Mesenchymal stem cell (in vitro differentiated cells and primary cell): ENCODE measurements around the gene AP3S2.

ENCODE experiments used
- DNase-seq: peaks from one replicate; pipeline ENCODE4 v3.0.0-alpha.2; 2013
- H2AFZ ChIP-seq: one replicate; pipeline ENCODE4 v1.6.1; 2013; ENCODE audit warnings: low read depth, mild to moderate bottlenecking, control low read depth, inconsistent platforms, low read length, moderate library complexity
- H2AK5ac ChIP-seq: 2 replicates; pipeline ENCODE4 v1.6.1; 2013; ENCODE audit warnings: low read length, moderate library complexity, mild to moderate bottlenecking, inconsistent platforms; ENCODE audit not compliant: severe bottlenecking
- H2BK120ac ChIP-seq: one replicate; pipeline ENCODE4 v1.6.1; 2013; ENCODE audit warnings: low read depth, mild to moderate bottlenecking, inconsistent platforms, low read length, moderate library complexity
- H2BK12ac ChIP-seq, 2 experiments: one replicate each; pipeline ENCODE4 v1.6.1; 2013; ENCODE audit warnings: inconsistent platforms in 2 of 2, low read length in 2 of 2, mild to moderate bottlenecking in 2 of 2, moderate library complexity in 2 of 2, control low read depth in 1 of 2
- H2BK15ac ChIP-seq: one replicate; pipeline ENCODE4 v1.6.1; 2013; ENCODE audit warnings: mild to moderate bottlenecking, low read depth, inconsistent platforms; ENCODE audit not compliant: poor library complexity, severe bottlenecking
- H2BK5ac ChIP-seq: 2 replicates; pipeline ENCODE4 v1.6.1; 2013; ENCODE audit warnings: low read depth, mild to moderate bottlenecking, low read length, control low read depth, inconsistent platforms; ENCODE audit not compliant: poor library complexity, severe bottlenecking
- H3K14ac ChIP-seq, 2 experiments: one replicate each; pipeline ENCODE4 v1.6.1; 2013; ENCODE audit warnings: inconsistent platforms in 2 of 2, low read length in 2 of 2, control low read depth in 1 of 2, mild to moderate bottlenecking in 1 of 2, moderate library complexity in 1 of 2
- H3K18ac ChIP-seq, 2 experiments: one replicate each; pipeline ENCODE4 v1.6.1; 2013; ENCODE audit warnings: inconsistent platforms in 2 of 2, low read length in 2 of 2, control low read depth in 1 of 2, low read depth in 1 of 2, mild to moderate bottlenecking in 1 of 2
- H3K23ac ChIP-seq, 2 experiments: one replicate each; pipeline ENCODE4 v1.6.1; 2013; ENCODE audit warnings: inconsistent platforms in 2 of 2, low read length in 2 of 2, mild to moderate bottlenecking in 2 of 2, moderate library complexity in 2 of 2, control low read depth in 1 of 2
- H3K27ac ChIP-seq: 2 replicates; pipeline ENCODE4 v1.5.1; 2013; ENCODE audit warnings: mild to moderate bottlenecking, moderate library complexity, low read length, control low read depth, inconsistent platforms; ENCODE audit not compliant: poor library complexity, severe bottlenecking
- H3K27me3 ChIP-seq, 2 experiments: 2 replicates each; pipeline versions ENCODE4 v1.6.1 to v1.7.0; 2013; ENCODE audit warnings: low read length in 2 of 2, mild to moderate bottlenecking in 2 of 2, moderate library complexity in 2 of 2, control low read depth in 1 of 2, inconsistent platforms in 1 of 2; ENCODE audit not compliant: control insufficient read depth in 1 of 2, insufficient read depth in 1 of 2
- H3K36me3 ChIP-seq, 2 experiments: 2 replicates each; pipeline versions ENCODE4 v1.6.1 to v1.7.0; 2013; ENCODE audit warnings: low read length in 2 of 2, control low read depth in 1 of 2, inconsistent platforms in 1 of 2, low read depth in 1 of 2, mild to moderate bottlenecking in 1 of 2; ENCODE audit not compliant: insufficient read depth in 2 of 2, control insufficient read depth in 1 of 2
- H3K4ac ChIP-seq, 2 experiments: one replicate each; pipeline ENCODE4 v1.6.1; 2013; ENCODE audit warnings: inconsistent platforms in 2 of 2, low read length in 2 of 2, mild to moderate bottlenecking in 2 of 2, moderate library complexity in 2 of 2, control low read depth in 1 of 2, low read depth in 1 of 2
- H3K4me1 ChIP-seq: 2 replicates; pipeline ENCODE4 v1.6.1; 2013; ENCODE audit warnings: low read depth, low read length, control low read depth; ENCODE audit not compliant: control insufficient read depth, insufficient read depth
- H3K4me2 ChIP-seq: 2 replicates; pipeline ENCODE4 v1.6.1; 2013; ENCODE audit warnings: low read length, mild to moderate bottlenecking, inconsistent platforms; ENCODE audit not compliant: poor library complexity, severe bottlenecking
- H3K4me3 ChIP-seq, 2 experiments: 2 replicates each; pipeline versions ENCODE4 v1.5.1 to v1.7.0; 2013; ENCODE audit warnings: low read length in 2 of 2, mild to moderate bottlenecking in 2 of 2, control low read depth in 1 of 2, low read depth in 1 of 2; ENCODE audit not compliant: insufficient read depth in 1 of 2
- H3K79me1 ChIP-seq: replicated peaks from 2 replicates; pipeline ENCODE4 v1.6.1; 2013; ENCODE audit warnings: mild to moderate bottlenecking, control low read depth, low read length, inconsistent platforms; ENCODE audit not compliant: poor library complexity, severe bottlenecking
- H3K9ac ChIP-seq: 2 replicates; pipeline ENCODE4 v1.7.0; 2013; ENCODE audit warnings: mild to moderate bottlenecking, low read length, moderate library complexity
- H3K9me3 ChIP-seq: 2 replicates; pipeline ENCODE4 v1.7.0; 2013; ENCODE audit warnings: mild to moderate bottlenecking, low read length; ENCODE audit not compliant: control insufficient read depth
- H4K8ac ChIP-seq: one replicate; pipeline ENCODE4 v1.6.1; 2013; ENCODE audit warnings: inconsistent platforms, mild to moderate bottlenecking, low read length, moderate library complexity
- H4K91ac ChIP-seq: one replicate; pipeline ENCODE4 v1.6.1; 2013; ENCODE audit warnings: mild to moderate bottlenecking, low read length, inconsistent platforms
- WGBS: methylation state at CpG from one replicate; pipeline ENCODE4 v1.1.7; 2013; ENCODE audit warnings: mixed read lengths; 5-methylcytosine and 5-hydroxymethylcytosine counted together

Gene AP3S2

GRCh38 chr15:89808160-89808870 is 85.5 kb downstream of the AP3S2 start:
- no peak overlapping the region for H2BK5ac ChIP-seq
- H4K8ac ChIP-seq = no peak overlapping the region
- no peaks in the 10 kb centered on the region for H3K27me3 ChIP-seq
- H3K9me3 ChIP-seq = no peaks in the 10 kb centered on the region
- H3K4ac ChIP-seq = no peak overlapping the region
- H3K18ac ChIP-seq = no peak overlapping the region
- H3K79me1 ChIP-seq = peaks cover 2% of the 10 kb centered on the region
- 95% methylated on average over 10 of the region's 10 CpGs for WGBS
- peaks cover 14 to 83% of the 10 kb centered on the region in 2 experiments for H3K36me3 ChIP-seq
- no peak overlapping the region for H3K14ac ChIP-seq
- no peak overlapping the region for H2BK15ac ChIP-seq
- no peak overlapping the region for H3K23ac ChIP-seq
- no peak overlapping the region for H3K4me2 ChIP-seq
- H3K4me1 ChIP-seq = peaks cover 28% of the 10 kb centered on the region
- H3K9ac ChIP-seq = peak overlapping the region; percentile 59
- H2AK5ac ChIP-seq = no peak overlapping the region
- no peak overlapping the region for H2BK120ac ChIP-seq
- DNase-seq = no peak
- H3K27ac ChIP-seq = no peak overlapping the region
- H2AFZ ChIP-seq = no peak overlapping the region
- peak overlapping the region in 1 of 2 experiments; percentile 9 for H3K4me3 ChIP-seq
- no peak overlapping the region for H2BK12ac ChIP-seq
- no peak overlapping the region for H4K91ac ChIP-seq

- Histone ChIP-seq H3K14ac (no peak overlapping the region), H3K9ac (peak overlapping the region; percentile 59), H3K4me1 (peaks cover 31% of the 10 kb centered on the region), H2BK15ac (no peak overlapping the region), H4K8ac (no peak overlapping the region), H2BK12ac (no peak overlapping the region), H3K9me3 (no peaks in the 10 kb centered on the region), H2AK5ac (no peak overlapping the region), H3K79me1 (peaks cover 2% of the 10 kb centered on the region), H2BK120ac (no peak overlapping the region), H3K27me3 (no peaks in the 10 kb centered on the region), H2AFZ (no peak overlapping the region), H2BK5ac (no peak overlapping the region), H3K27ac (no peak overlapping the region), H3K4me2 (no peak overlapping the region), H3K18ac (no peak overlapping the region), H3K4ac (no peak overlapping the region), H3K23ac (no peak overlapping the region), H3K4me3 (no peak overlapping the region), H4K91ac (no peak overlapping the region), H3K36me3 (peaks cover 20 to 85% of the 10 kb centered on the region in 2 experiments)
- WGBS = 94% methylated on average over 6 of the region's 6 CpGs
- no peak for DNase-seq
Observed at GRCh38 chr15:89807689-89808088, 86.1 kb downstream of the AP3S2 start.

GRCh38 chr15:89806559-89807550 is 86.9 kb downstream of the AP3S2 start:
- no peak overlapping the region for H2BK12ac ChIP-seq
- H3K4me1 ChIP-seq = peaks cover 28% of the 10 kb centered on the region
- no peak overlapping the region for H4K91ac ChIP-seq
- no peak overlapping the region for H3K18ac ChIP-seq
- H2BK15ac ChIP-seq = no peak overlapping the region
- H2AK5ac ChIP-seq = no peak overlapping the region
- peaks cover 27 to 89% of the 10 kb centered on the region in 2 experiments for H3K36me3 ChIP-seq
- H3K14ac ChIP-seq = no peak overlapping the region
- H2BK5ac ChIP-seq = no peak overlapping the region
- no peak overlapping the region for H3K23ac ChIP-seq
- H3K4ac ChIP-seq = no peak overlapping the region
- no peak overlapping the region for H3K4me3 ChIP-seq
- peaks cover 2% of the 10 kb centered on the region for H3K79me1 ChIP-seq
- H3K4me2 ChIP-seq = peak overlapping the region; percentile 17
- no peak overlapping the region for H2BK120ac ChIP-seq
- H3K27ac ChIP-seq = no peak overlapping the region
- H3K27me3 ChIP-seq = no peaks in the 10 kb centered on the region
- 92% methylated on average over 20 of the region's 22 CpGs for whole genome bisulfite sequencing
- peak overlapping the region; percentile 22 for H3K9ac ChIP-seq
- no peaks in the 10 kb centered on the region for H3K9me3 ChIP-seq
- DNase-seq = no peak
- H4K8ac ChIP-seq = no peak overlapping the region
- no peak overlapping the region for H2AFZ ChIP-seq

DNA sequence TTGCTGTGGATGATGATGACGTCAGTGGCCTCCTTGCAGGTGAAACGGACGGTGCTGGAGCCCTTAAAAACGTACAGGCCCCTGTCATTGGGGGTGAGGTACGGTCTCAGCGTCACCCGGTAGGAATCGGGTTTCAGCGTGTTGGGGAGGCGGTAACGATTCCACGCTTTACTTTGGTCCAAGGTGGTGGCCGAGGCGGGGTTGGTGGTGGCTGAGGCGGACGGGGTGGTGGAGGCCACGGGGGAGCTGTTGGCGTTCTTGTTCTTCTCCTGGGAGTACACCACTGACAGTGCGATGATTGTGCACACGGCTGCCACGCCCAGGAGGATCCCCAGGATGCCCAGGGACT is 87.6 kb downstream of the AP3S2 start:
- Histone ChIP-seq H2AFZ (no peak overlapping the region), H2BK15ac (no peak overlapping the region), H2BK5ac (no peak overlapping the region), H2BK120ac (no peak overlapping the region), H2AK5ac (no peak overlapping the region), H3K4me3 (no peak overlapping the region), H3K23ac (no peak overlapping the region), H3K4me2 (no peak overlapping the region), H3K18ac (no peak overlapping the region), H3K14ac (no peak overlapping the region), H3K4ac (no peak overlapping the region), H3K27me3 (no peaks in the 10 kb centered on the region), H3K27ac (no peak overlapping the region), H4K8ac (no peak overlapping the region), H3K36me3 (peaks cover 32 to 95% of the 10 kb centered on the region in 2 experiments), H3K4me1 (peaks cover 28% of the 10 kb centered on the region), H3K9ac (no peak overlapping the region), H4K91ac (no peak overlapping the region), H3K9me3 (no peaks in the 10 kb centered on the region), H3K79me1 (peaks cover 2% of the 10 kb centered on the region), H2BK12ac (no peak overlapping the region)
- DNase-seq = no peak
- 93% methylated on average over 19 of the region's 21 CpGs for WGBS
